GM12878 (cell line): ENCODE results near the gene CD2BP2.
"Not testable (repeated sequence)": the region's sequence is repeated elsewhere in the genome, so short reads cannot be mapped to it uniquely, and the experiment has no call there.

ENCODE experiments used
- CTCF ChIP-seq, 3 experiments: IDR thresholded peaks in 2 of 3; conservative IDR thresholded peaks in 1 of 3; 2 replicates each; pipeline ENCODE4 v1.5.1; 2011; ENCODE audit warnings: low read depth in 3 of 3, low read length in 3 of 3, mild to moderate bottlenecking in 3 of 3, control low read depth in 2 of 3, moderate library complexity in 2 of 3, inconsistent platforms in 1 of 3, mixed read lengths in 1 of 3; ENCODE audit not compliant: control insufficient read depth in 2 of 3, insufficient read depth in 1 of 3; ENCODE audit errors: extremely low read depth in 1 of 3
- POLR2A ChIP-seq: IDR thresholded peaks from 2 replicates; pipeline ENCODE4 v1.6.1; 2011; ENCODE audit warnings: low read depth, mild to moderate bottlenecking, low read length
- RAD21 ChIP-seq: IDR thresholded peaks from 2 replicates; pipeline ENCODE4 v1.6.1; 2011; ENCODE audit warnings: mild to moderate bottlenecking, low read depth, low read length, moderate library complexity; ENCODE audit not compliant: insufficient read depth
- RUNX3 ChIP-seq: IDR thresholded peaks from 2 replicates; pipeline ENCODE4 v1.6.1; 2012; ENCODE audit warnings: low read length, inconsistent platforms

DNA sequence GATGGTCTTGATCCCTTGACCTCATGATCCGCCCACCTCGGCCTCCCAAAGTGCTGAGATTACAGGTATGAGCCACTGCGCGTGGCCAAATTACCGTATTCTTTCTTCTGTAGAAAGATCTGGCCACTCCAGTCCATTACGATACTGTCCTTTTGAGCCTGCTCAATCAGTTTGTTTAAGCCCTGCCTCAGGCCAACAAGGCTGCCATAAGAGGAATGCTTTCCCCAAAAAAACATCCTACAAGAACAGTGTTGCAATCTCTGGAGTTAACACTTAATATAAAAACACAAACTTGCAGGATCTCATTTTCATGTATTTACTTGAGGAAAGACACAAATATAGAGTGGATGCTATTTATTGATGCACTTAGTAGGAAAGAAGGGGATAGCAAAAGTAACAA is 30.9 kb downstream of the CD2BP2 start:
- not testable (repeated sequence) for TF ChIP-seq CTCF (IDR thresholded peaks at IDR 0.05 in 2 of 3, conservative IDR thresholded peaks at IDR 0.05 in 1 of 3; ENCODE audit: control insufficient read depth in 2 of 3, extremely low read depth in 1 of 3, insufficient read depth in 1 of 3, low read depth in 3 of 3, low read length in 3 of 3); RUNX3; RAD21; POLR2A
